CD4-positive, alpha-beta T cell (primary cell): ENCODE data around the gene TBL1X. TPM values are rescaled to one million over a fixed set of nuclear protein-coding genes. Genes with fewer than 3 reads are reported as not detected.

Experiments used
- ATAC-seq: fragments of 200-7000 bp; cut with Tn5 transposase; one replicate; pipeline ENCODE4 v1.10.0; 2022; ENCODE audit warnings: mild to moderate bottlenecking; ENCODE audit not compliant: poor library complexity
- CTCF ChIA-PET: fragments of 350-600 bp; sonication (Branson Sonifier 250); formaldehyde crosslinking; loops from one replicate; lab custom pipeline; 2021; ENCODE audit warnings: antibody characterized with exemption, inconsistent platforms; lab: Charles Lee
- POLR2A ChIA-PET: fragments of 350-600 bp; sonication (Branson Sonifier 250); formaldehyde crosslinking; loops from one replicate; lab custom pipeline; 2021; ENCODE audit warnings: antibody characterized with exemption, inconsistent platforms; lab: Charles Lee
- DNase-seq, 14 experiments: peaks; one replicate each; pipeline ENCODE4 v3.0.0-alpha.2; 2013 to 2020; ENCODE audit warnings: mixed read lengths in 2 of 14
- H3K27ac ChIP-seq, 2 donors: one replicate each; pipeline versions ENCODE4 v1.5.1 to v1.7.0; 2013; ENCODE audit warnings: low read length in 2 of 2, low read depth in 1 of 2, mild to moderate bottlenecking in 1 of 2
- H3K27me3 ChIP-seq, 2 experiments: 1 replicate in 1 of 2; 2 replicates in 1 of 2; pipeline versions ENCODE4 v1.6.1 to v1.7.0; 2013; ENCODE audit warnings: low read length in 2 of 2, control low read depth in 1 of 2, mild to moderate bottlenecking in 1 of 2, moderate library complexity in 1 of 2; ENCODE audit not compliant: insufficient read depth in 2 of 2, control insufficient read depth in 1 of 2
- H3K36me3 ChIP-seq: one replicate; pipeline ENCODE4 v1.6.1; 2013; ENCODE audit warnings: low read length, control low read depth; ENCODE audit not compliant: insufficient read depth
- H3K4me1 ChIP-seq: one replicate; pipeline ENCODE4 v1.6.1; 2013; ENCODE audit warnings: low read length, control low read depth; ENCODE audit not compliant: insufficient read depth
- H3K4me3 ChIP-seq: one replicate; pipeline ENCODE4 v1.5.1; 2013; ENCODE audit warnings: mild to moderate bottlenecking, low read length, moderate library complexity
- H3K9me3 ChIP-seq, 2 experiments: 1 replicate in 1 of 2; 2 replicates in 1 of 2; pipeline versions ENCODE4 v1.6.1 to v1.7.0; 2013; ENCODE audit warnings: low read length in 2 of 2, mild to moderate bottlenecking in 2 of 2, control low read depth in 1 of 2, moderate library complexity in 1 of 2; ENCODE audit not compliant: control insufficient read depth in 1 of 2, insufficient read depth in 1 of 2
- H3K27ac Mint-ChIP-seq: one replicate; pipeline ENCODE4 v1.8.0; 2020; ENCODE audit warnings: mixed read lengths
- H3K27me3 Mint-ChIP-seq: one replicate; pipeline ENCODE4 v1.8.0; 2021; ENCODE audit warnings: mixed read lengths
- H3K36me3 Mint-ChIP-seq: one replicate; pipeline ENCODE4 v1.8.0; 2021; ENCODE audit warnings: low read depth, mixed read lengths
- H3K4me1 Mint-ChIP-seq: one replicate; pipeline ENCODE4 v1.8.0; 2021; ENCODE audit warnings: low read depth, mixed read lengths
- H3K4me3 Mint-ChIP-seq: one replicate; pipeline ENCODE4 v1.8.0; 2020; ENCODE audit warnings: mild to moderate bottlenecking, mixed read lengths
- H3K9me3 Mint-ChIP-seq: one replicate; pipeline ENCODE4 v1.8.0; 2020; ENCODE audit warnings: mixed read lengths
- CTCF ChIP-seq: fragments of 200-600 bp; IDR thresholded peaks from one replicate; pipeline ENCODE4 v1.8.0; 2022; ENCODE audit warnings: antibody characterized with exemption, mild to moderate bottlenecking
- intact Hi-C, 2 experiments: fragments of 100-400 bp; cut with DNase I in 1 of 2; cut with micrococcal nuclease in 1 of 2; formaldehyde crosslinking; loops; one replicate each; pipeline versions ENCODE4 v1.15.1 to v1.9.0; 2023 to 2025; cut with DNase I, micrococcal nuclease
- total RNA-seq, 174 experiments: library from RNA in 2 of 174; stranded (reverse) in 2 of 174; gene quantifications; one replicate each; pipeline ENCODE4 v1.2.3 and lab custom pipeline; 2021 to 2026

The TBL1X gene
- total RNA-seq, 2 experiments from 2014 or later, result 17.4 to 19.2 TPM

- DNase-seq, result peak in 4 of 14 experiments; percentile 2 to 33 (median 26)
- no peaks in the 10 kb centered on the region for H3K9me3 Mint-ChIP-seq
- peaks cover 3% of the 10 kb centered on the region for H3K4me1 ChIP-seq
- POLR2A ChIA-PET, result no interaction called here
- H3K27ac Mint-ChIP-seq, result peak overlapping the region; percentile 30
- H3K27me3 Mint-ChIP-seq, result no peaks in the 10 kb centered on the region
- peak overlapping the region; percentile 16 for H3K4me3 Mint-ChIP-seq
- H3K27me3 ChIP-seq, result no peaks in the 10 kb centered on the region
- intact Hi-C loops, result no loop called here
- no peak for ATAC-seq
- H3K36me3 ChIP-seq, result no peaks in the 10 kb centered on the region
- CTCF ChIA-PET, result interaction anchor here (1.1 kb wide), 1 partner anchor 9 kb away, joined by 4 read pairs; no protein-coding TSS in a partner anchor
- peaks cover 8% of the 10 kb centered on the region for H3K36me3 Mint-ChIP-seq
- no peaks in the 10 kb centered on the region for H3K9me3 ChIP-seq
- H3K27ac ChIP-seq, result no peak overlapping the region
- TF ChIP-seq CTCF, result no peak
- no peak overlapping the region for H3K4me3 ChIP-seq
- peaks cover 59% of the 10 kb centered on the region for H3K4me1 Mint-ChIP-seq
These were observed 60.8 kb downstream of the TBL1X start for GRCh38 chrX:9525511-9526248.

GRCh38 chrX:9526965-9527364 lies 62.1 kb downstream of the TBL1X start:
- intact Hi-C loops, result no loop called here
- Mint-ChIP-seq H3K4me3 (no peak overlapping the region), H3K36me3 (peaks cover 8% of the 10 kb centered on the region), H3K27ac (no peak overlapping the region), H3K27me3 (no peaks in the 10 kb centered on the region), H3K4me1 (peaks cover 57% of the 10 kb centered on the region), H3K9me3 (no peaks in the 10 kb centered on the region)
- H3K9me3 ChIP-seq, result no peaks in the 10 kb centered on the region
- POLR2A ChIA-PET, result no interaction called here
- no peaks in the 10 kb centered on the region for H3K36me3 ChIP-seq
- H3K27me3 ChIP-seq, result no peaks in the 10 kb centered on the region
- H3K4me1 ChIP-seq, result peaks cover 7% of the 10 kb centered on the region
- DNase-seq, result no peak
- no peak for TF ChIP-seq CTCF
- ATAC-seq, result no peak
- H3K27ac ChIP-seq, result no peak overlapping the region
- no peak overlapping the region for H3K4me3 ChIP-seq
- CTCF ChIA-PET, result no interaction called here

- Histone ChIP-seq H3K4me1 (peaks cover 7% of the 10 kb centered on the region), H3K27ac (no peak overlapping the region), H3K4me3 (no peak overlapping the region), H3K9me3 (no peaks in the 10 kb centered on the region), H3K36me3 (no peaks in the 10 kb centered on the region), H3K27me3 (no peaks in the 10 kb centered on the region)
- ATAC-seq (no peak), DNase-seq (no peak)
- no peak for TF ChIP-seq CTCF
- H3K27me3 Mint-ChIP-seq, result no peaks in the 10 kb centered on the region
- peaks cover 53% of the 10 kb centered on the region for H3K4me1 Mint-ChIP-seq
- ChIA-PET POLR2A (no interaction called here), CTCF (no interaction called here)
- intact Hi-C loops, result no loop called here
- peaks cover 8% of the 10 kb centered on the region for H3K36me3 Mint-ChIP-seq
- H3K4me3 Mint-ChIP-seq, result no peak overlapping the region
- no peak overlapping the region for H3K27ac Mint-ChIP-seq
- no peaks in the 10 kb centered on the region for H3K9me3 Mint-ChIP-seq
These were observed 63.6 kb downstream of the TBL1X start for GRCh38 chrX:9528498-9528897.
